Karpas-422 (cell line): ENCODE results near the gene ZC3H18. TPM values are rescaled to one million over a fixed set of nuclear protein-coding genes. Genes with fewer than 3 reads are reported as not detected.

Source experiments
- DNase-seq: peaks from one replicate; pipeline ENCODE4 v3.0.0-alpha.2; 2015
- H2AFZ ChIP-seq: fragments of 200-600 bp; sonication (generic); 2 replicates; pipeline ENCODE4 v1.6.1; 2014; ENCODE audit warnings: antibody characterized with exemption, low read length, mixed read lengths
- H3K27ac ChIP-seq: fragments of 200-600 bp; sonication (generic); 2 replicates; pipeline ENCODE4 v1.5.1; 2014; ENCODE audit warnings: mild to moderate bottlenecking, low read length, moderate library complexity
- H3K27me3 ChIP-seq: fragments of 200-600 bp; sonication (generic); 2 replicates; pipeline ENCODE4 v1.6.1; 2014; ENCODE audit warnings: low read length, mixed read lengths
- H3K36me3 ChIP-seq: fragments of 200-600 bp; sonication (generic); 2 replicates; pipeline ENCODE4 v1.6.1; 2014; ENCODE audit warnings: low read length, mixed read lengths; ENCODE audit not compliant: insufficient read depth
- H3K4me1 ChIP-seq: fragments of 200-600 bp; sonication (generic); 2 replicates; pipeline ENCODE4 v1.6.1; 2014; ENCODE audit warnings: mild to moderate bottlenecking, low read length, mixed read lengths
- H3K4me2 ChIP-seq: fragments of 200-600 bp; sonication (generic); 2 replicates; pipeline ENCODE4 v1.6.1; 2014; ENCODE audit warnings: low read length, low read depth, mild to moderate bottlenecking; ENCODE audit not compliant: poor library complexity, severe bottlenecking
- H3K4me3 ChIP-seq: fragments of 200-600 bp; sonication (generic); 2 replicates; pipeline ENCODE4 v1.5.1; 2014; ENCODE audit warnings: mild to moderate bottlenecking, antibody characterized with exemption, low read length, mixed read lengths
- H3K79me2 ChIP-seq: fragments of 200-600 bp; sonication (generic); 2 replicates; pipeline ENCODE4 v1.6.1; 2014; ENCODE audit warnings: mild to moderate bottlenecking, low read length, mixed read lengths
- H3K9ac ChIP-seq: fragments of 200-600 bp; sonication (generic); 2 replicates; pipeline ENCODE4 v1.6.0; 2014; ENCODE audit warnings: low read length
- H3K9me2 ChIP-seq: fragments of 200-600 bp; sonication (generic), shearing (Covaris generic); replicated peaks from 2 replicates; pipeline ENCODE4 v1.6.0; 2014; ENCODE audit warnings: mild to moderate bottlenecking, low read length, moderate library complexity; ENCODE audit not compliant: insufficient read depth
- H3K9me3 ChIP-seq: fragments of 300-700, 200-600 bp; sonication (generic); 2 replicates; pipeline ENCODE4 v1.6.1; 2014; ENCODE audit warnings: low read length, mixed read lengths
- H4K20me1 ChIP-seq: fragments of 200-600 bp; sonication (generic); 2 replicates; pipeline ENCODE4 v1.6.1; 2014; ENCODE audit warnings: mild to moderate bottlenecking, antibody characterized with exemption, low read length, low read depth; ENCODE audit not compliant: insufficient read depth
- total RNA-seq: library from RNA; depleted of rRNA; stranded (reverse); fragments of >200 nt; shearing (Covaris generic); gene quantifications from 2 replicates; pipeline ENCODE4 v1.2.3, GENCODE V29; 2014; ENCODE audit warnings: low replicate concordance

Gene ZC3H18
- total RNA-seq, 1 experiment from 2014 or later: 8.3 TPM

- Histone ChIP-seq H3K4me3 (no peak overlapping the region), H3K9me2 (no peaks in the 10 kb centered on the region), H3K4me1 (no peaks in the 10 kb centered on the region), H3K27me3 (no peaks in the 10 kb centered on the region), H3K4me2 (no peak overlapping the region), H3K27ac (no peak overlapping the region), H4K20me1 (peaks cover 31% of the 10 kb centered on the region), H2AFZ (no peak overlapping the region), H3K9ac (no peak overlapping the region), H3K79me2 (peaks cover 47% of the 10 kb centered on the region), H3K9me3 (no peaks in the 10 kb centered on the region), H3K36me3 (peaks cover 26% of the 10 kb centered on the region)
- DNase-seq: no peak
Observed at GRCh38 chr16:88585927-88586581, 15.9 kb downstream of the ZC3H18 start.

GRCh38 chr16:88588148-88588547 lies 17.9 kb downstream of the ZC3H18 start:
- H3K79me2 ChIP-seq: peaks cover 36% of the 10 kb centered on the region
- peaks cover 29% of the 10 kb centered on the region for H3K36me3 ChIP-seq
- no peak for DNase-seq
- no peaks in the 10 kb centered on the region for H3K9me3 ChIP-seq
- H3K27me3 ChIP-seq: no peaks in the 10 kb centered on the region
- H3K4me3 ChIP-seq: no peak overlapping the region
- H3K27ac ChIP-seq: no peak overlapping the region
- H4K20me1 ChIP-seq: peaks cover 24% of the 10 kb centered on the region
- no peak overlapping the region for H2AFZ ChIP-seq
- no peak overlapping the region for H3K9ac ChIP-seq
- H3K4me2 ChIP-seq: no peak overlapping the region
- no peaks in the 10 kb centered on the region for H3K9me2 ChIP-seq
- H3K4me1 ChIP-seq: no peaks in the 10 kb centered on the region

DNA sequence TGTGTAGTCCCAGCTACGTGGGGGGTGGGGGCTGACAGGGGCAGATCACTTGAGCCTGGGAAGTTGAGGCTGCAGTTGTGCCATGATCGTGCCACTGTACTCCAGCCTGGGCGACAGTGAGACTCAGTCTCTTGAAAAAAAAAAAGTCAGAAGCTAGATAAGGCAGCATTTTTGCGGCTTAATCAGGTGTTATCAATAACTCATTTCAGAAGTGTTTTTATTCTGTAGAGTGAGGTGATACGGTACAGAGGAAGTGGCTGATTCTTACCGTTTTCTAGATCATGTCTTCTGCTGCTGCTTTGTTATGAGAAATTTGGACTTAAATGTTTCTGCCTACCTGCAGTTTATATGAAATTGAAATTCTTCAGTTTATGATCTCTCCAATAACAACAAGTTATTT lies 18.6 kb downstream of the ZC3H18 start:
- no peak for DNase-seq

GRCh38 chr16:88589441-88589840 lies 19.2 kb downstream of the ZC3H18 start:
- Histone ChIP-seq H3K27me3 (no peaks in the 10 kb centered on the region), H2AFZ (no peak overlapping the region), H3K9me3 (no peaks in the 10 kb centered on the region), H3K4me3 (no peak overlapping the region), H4K20me1 (peaks cover 17% of the 10 kb centered on the region; the same call in 1 of the 2 replicates), H3K4me2 (no peak overlapping the region), H3K79me2 (peaks cover 32% of the 10 kb centered on the region), H3K36me3 (peaks cover 30% of the 10 kb centered on the region), H3K9me2 (no peaks in the 10 kb centered on the region), H3K4me1 (no peaks in the 10 kb centered on the region), H3K9ac (no peak overlapping the region), H3K27ac (no peak overlapping the region)
- no peak for DNase-seq

More for the DNA sequence above, 18.6 kb downstream of the ZC3H18 start:
- Histone ChIP-seq H3K4me1 (no peaks in the 10 kb centered on the region), H3K9me2 (no peaks in the 10 kb centered on the region), H3K4me2 (no peak overlapping the region), H3K27ac (no peak overlapping the region), H3K36me3 (peaks cover 30% of the 10 kb centered on the region), H3K4me3 (no peak overlapping the region), H2AFZ (no peak overlapping the region), H4K20me1 (peaks cover 19% of the 10 kb centered on the region; the same call in 1 of the 2 replicates), H3K9ac (no peak overlapping the region), H3K9me3 (no peaks in the 10 kb centered on the region), H3K79me2 (peaks cover 34% of the 10 kb centered on the region), H3K27me3 (no peaks in the 10 kb centered on the region)

GRCh38 chr16:88591577-88592021 lies 21.4 kb downstream of the ZC3H18 start:
- H4K20me1 ChIP-seq: 0 out of 2 replicates have a peak, but pooled peaks cover under 1% of the 10 kb centered on the region
- H3K36me3 ChIP-seq: peaks cover 30% of the 10 kb centered on the region
- no peak overlapping the region for H3K9ac ChIP-seq
- no peak overlapping the region for H3K27ac ChIP-seq
- no peaks in the 10 kb centered on the region for H3K9me2 ChIP-seq
- H3K4me3 ChIP-seq: no peak overlapping the region
- peaks cover 25% of the 10 kb centered on the region for H3K79me2 ChIP-seq
- H3K4me1 ChIP-seq: no peaks in the 10 kb centered on the region
- H3K9me3 ChIP-seq: no peaks in the 10 kb centered on the region
- no peak overlapping the region for H3K4me2 ChIP-seq
- H3K27me3 ChIP-seq: no peaks in the 10 kb centered on the region
- DNase-seq: no peak
- no peak overlapping the region for H2AFZ ChIP-seq

DNA sequence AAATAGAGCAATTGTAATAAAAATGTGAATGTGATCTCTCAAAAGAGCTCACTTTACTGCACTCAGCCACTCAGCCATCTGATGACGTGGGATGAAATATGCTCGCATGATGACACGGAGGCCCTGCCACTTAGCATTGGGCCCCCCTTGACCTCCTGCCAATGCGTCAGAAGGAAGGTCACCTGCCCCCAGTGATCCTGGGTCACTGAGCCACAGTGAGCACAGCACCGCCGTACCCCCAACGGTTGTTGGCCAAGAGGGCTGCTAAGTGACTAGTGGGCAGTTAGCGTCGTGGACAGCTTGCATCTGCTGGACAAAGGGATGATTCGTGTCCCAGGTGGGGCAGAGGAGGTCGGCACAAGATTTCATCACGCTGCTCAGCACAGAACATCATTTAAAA lies 22.9 kb downstream of the ZC3H18 start:
- Histone ChIP-seq H2AFZ (no peak overlapping the region), H3K9me3 (no peaks in the 10 kb centered on the region), H3K4me2 (no peak overlapping the region), H3K27ac (no peak overlapping the region), H3K9ac (no peak overlapping the region), H3K9me2 (no peaks in the 10 kb centered on the region), H3K27me3 (no peaks in the 10 kb centered on the region), H3K36me3 (peaks cover 22% of the 10 kb centered on the region), H4K20me1 (no peaks in the 10 kb centered on the region), H3K79me2 (peaks cover 25% of the 10 kb centered on the region), H3K4me1 (no peaks in the 10 kb centered on the region), H3K4me3 (no peak overlapping the region)
- no peak for DNase-seq

GRCh38 chr16:88593489-88593888 lies 23.3 kb downstream of the ZC3H18 start:
- no peak overlapping the region for H2AFZ ChIP-seq
- H3K4me2 ChIP-seq: no peak overlapping the region
- H3K9ac ChIP-seq: no peak overlapping the region
- peaks cover 18% of the 10 kb centered on the region for H3K36me3 ChIP-seq
- no peaks in the 10 kb centered on the region for H4K20me1 ChIP-seq
- peaks cover 25% of the 10 kb centered on the region for H3K79me2 ChIP-seq
- H3K9me3 ChIP-seq: no peaks in the 10 kb centered on the region
- no peaks in the 10 kb centered on the region for H3K9me2 ChIP-seq
- H3K27me3 ChIP-seq: no peaks in the 10 kb centered on the region
- no peak overlapping the region for H3K4me3 ChIP-seq
- H3K27ac ChIP-seq: no peak overlapping the region
- no peak for DNase-seq
- no peaks in the 10 kb centered on the region for H3K4me1 ChIP-seq

GRCh38 chr16:88593910-88594309 lies 23.7 kb downstream of the ZC3H18 start:
- no peaks in the 10 kb centered on the region for H3K9me2 ChIP-seq
- H4K20me1 ChIP-seq: no peaks in the 10 kb centered on the region
- peaks cover 18% of the 10 kb centered on the region for H3K36me3 ChIP-seq
- no peaks in the 10 kb centered on the region for H3K4me1 ChIP-seq
- peaks cover 25% of the 10 kb centered on the region for H3K79me2 ChIP-seq
- DNase-seq: no peak
- H3K4me2 ChIP-seq: no peak overlapping the region
- no peak overlapping the region for H3K9ac ChIP-seq
- H3K4me3 ChIP-seq: no peak overlapping the region
- no peaks in the 10 kb centered on the region for H3K9me3 ChIP-seq
- H2AFZ ChIP-seq: no peak overlapping the region
- H3K27ac ChIP-seq: no peak overlapping the region
- no peaks in the 10 kb centered on the region for H3K27me3 ChIP-seq
